HG02678 (cell line): ENCODE data around the gene CDK11B.
A peak's percentile ranks its signal among the peaks of the same experiment; 100 is the strongest.
"Not testable (repeated sequence)": the region's sequence is repeated elsewhere in the genome, so short reads cannot be mapped to it uniquely, and the experiment has no call there.

Experiments used
- ATAC-seq: cut with Tn5 transposase; IDR thresholded peaks from one replicate; pipeline ENCODE4 v1.9.1; 2021; ENCODE audit warnings: mild to moderate bottlenecking, moderate library complexity; ENCODE audit not compliant: unreplicated experiment

CDK11B gene

DNA sequence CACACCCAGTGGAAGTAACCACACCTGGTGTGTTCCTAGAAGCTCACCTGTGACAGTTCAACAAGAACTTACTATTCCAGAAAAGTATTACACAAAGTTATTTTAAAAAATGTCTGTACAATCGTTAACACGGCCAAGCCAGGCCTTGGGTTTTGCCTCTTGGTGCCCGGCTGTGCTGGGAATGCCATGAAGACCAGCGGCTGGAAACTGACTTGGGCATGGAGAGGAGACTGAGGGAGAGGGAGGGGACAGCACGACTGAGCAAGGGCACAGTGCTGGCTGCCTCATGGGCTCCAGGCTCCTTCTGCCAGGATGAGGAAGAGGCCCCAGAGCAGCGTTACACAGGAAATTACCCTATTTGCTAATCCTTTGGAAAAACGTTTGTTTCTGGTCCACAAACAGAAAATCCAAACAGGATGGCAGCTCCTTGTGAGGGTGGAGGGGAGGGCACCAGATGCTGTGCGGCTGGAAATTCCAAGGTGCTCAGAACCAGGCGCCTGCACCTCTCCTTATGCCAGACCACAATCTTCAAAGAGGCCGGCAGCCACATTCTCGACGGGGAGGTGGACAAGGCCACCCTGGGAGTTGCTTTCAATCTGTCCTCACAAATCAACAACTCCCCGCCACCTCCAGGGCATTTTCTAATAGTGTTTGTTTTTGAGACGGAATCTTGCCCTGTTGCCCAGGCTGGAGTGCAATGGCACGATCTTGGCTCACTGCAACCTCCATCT, 4.2 kb upstream of the CDK11B start:
- not testable (repeated sequence) for ATAC-seq

DNA sequence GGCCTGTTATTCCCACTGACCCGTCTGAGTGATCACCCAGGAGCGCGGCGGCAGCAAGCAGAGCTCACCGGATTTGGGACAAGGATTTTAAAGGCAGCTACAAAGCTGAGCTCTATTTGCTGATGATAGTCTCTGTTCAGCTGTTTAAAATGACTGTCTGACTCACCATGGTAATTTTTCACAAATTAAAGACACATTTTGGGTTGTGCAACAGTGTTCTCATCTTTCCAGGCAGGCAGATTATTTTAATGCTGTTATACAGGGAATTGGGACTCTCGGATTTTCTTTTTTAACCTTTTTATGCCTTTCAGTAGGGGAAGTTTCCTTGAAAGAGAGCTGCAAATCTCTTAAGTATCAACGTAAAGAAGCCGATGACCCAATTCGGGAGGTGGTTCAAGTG, 3.6 kb upstream of the CDK11B start:
- ATAC-seq, result not testable (repeated sequence)

DNA sequence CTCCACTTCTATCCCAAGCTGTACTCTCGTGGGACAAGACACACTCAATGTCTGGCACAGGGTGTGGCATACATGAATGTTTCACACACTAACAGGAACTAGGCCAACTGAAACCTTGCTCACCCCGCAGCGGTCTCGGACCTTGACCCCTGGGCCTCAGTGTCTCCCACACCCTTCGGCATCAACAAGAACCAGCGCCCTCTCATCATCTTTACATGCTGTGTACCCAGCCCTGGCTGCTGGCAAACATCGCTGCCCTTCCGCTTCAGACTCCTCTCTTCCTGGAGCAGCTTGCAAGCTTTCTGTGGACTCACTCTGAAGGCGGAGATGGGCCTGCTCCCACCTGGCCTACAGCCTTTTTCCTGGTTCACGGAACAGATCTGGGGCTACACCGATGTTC, 10.5 kb downstream of the CDK11B start:
- not testable (repeated sequence) for ATAC-seq

DNA sequence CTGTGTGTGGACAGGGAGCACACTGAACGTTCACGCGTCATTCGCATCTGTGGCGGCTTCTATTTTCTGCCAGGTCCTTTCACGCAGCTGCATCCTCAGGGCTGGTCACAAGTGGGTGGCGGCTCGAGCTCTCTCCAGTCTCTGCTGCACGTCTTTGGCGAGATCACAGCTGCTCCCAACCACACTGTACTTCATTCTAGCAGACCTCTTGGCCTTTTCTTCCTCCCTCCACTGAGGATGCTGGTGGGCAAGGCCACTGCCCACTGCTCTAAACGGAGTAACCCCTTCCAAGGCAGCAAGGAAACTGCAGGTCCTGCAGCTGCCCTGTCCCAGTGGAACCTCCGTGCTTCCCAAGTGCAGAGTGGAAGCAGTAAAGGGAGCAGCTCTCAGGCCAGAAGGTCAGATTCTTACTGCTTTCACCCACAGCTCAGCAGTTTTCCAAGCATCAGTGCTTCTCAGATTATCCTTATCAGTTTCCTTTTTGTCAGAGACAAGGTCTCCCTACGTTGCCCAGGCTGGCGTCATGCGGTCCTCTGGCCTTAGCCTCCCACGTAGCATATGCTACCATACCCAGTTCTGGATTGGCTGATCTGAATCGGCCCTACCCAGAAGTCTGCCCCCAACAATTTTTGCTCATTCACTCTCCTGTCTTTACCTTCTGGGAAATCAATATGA, 11.1 kb downstream of the CDK11B start:
- not testable (repeated sequence) for ATAC-seq

DNA sequence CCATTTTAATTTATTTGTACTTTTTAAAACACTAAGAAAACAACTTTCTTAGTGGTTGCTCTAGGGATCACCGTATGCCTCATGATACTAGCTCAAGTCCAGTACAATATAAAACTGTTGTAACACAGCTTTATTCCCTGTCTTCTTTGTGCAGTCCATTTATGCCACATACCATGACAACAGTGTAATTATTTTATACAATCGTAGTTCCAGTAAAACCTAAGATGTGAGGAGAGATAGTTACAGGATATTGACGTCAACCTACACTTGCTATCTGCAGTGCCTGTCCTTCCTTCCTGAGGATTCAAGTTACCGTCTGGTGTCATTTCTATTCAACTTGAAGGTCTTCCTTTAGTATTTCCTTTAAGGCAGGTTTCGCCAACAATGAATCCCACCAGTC, 12.5 kb downstream of the CDK11B start:
- not testable (repeated sequence) for ATAC-seq

DNA sequence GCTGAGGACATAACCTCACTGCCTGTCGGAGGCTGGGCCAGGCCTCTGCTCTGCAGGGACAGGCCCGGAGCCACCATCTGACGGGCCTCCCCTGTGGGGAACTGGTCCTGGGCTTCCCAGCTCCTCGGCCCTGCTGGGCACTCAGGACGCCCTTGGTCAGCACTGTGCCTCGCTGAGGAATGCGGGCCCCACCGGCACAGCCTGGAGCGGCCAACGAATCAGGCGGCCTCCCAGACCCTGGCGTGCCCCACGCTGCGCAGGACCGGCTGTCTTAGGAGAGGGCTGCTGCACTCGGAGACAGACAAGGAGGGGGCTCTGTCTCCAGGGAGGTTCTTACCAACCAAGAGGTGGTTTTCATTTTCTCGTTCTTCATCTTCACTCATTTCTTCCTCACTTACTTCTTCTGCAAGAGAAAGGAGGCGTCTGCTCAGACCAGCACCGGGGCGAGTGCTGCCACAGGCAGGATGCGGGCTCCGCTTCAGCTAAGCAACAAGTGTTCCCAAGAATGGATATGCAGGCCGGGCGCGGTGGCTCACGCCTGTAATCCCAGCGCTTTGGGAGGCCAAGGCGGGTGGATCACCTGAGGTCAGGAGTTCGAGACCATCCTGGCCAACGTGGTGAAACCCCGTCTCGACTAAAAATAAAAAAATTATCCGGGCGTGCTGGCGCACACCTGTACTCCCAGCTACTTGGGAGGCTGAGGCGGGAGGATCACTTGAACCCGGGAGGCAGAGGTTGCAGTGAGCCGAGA, 17.9 kb downstream of the CDK11B start:
- not testable (repeated sequence) for ATAC-seq

DNA sequence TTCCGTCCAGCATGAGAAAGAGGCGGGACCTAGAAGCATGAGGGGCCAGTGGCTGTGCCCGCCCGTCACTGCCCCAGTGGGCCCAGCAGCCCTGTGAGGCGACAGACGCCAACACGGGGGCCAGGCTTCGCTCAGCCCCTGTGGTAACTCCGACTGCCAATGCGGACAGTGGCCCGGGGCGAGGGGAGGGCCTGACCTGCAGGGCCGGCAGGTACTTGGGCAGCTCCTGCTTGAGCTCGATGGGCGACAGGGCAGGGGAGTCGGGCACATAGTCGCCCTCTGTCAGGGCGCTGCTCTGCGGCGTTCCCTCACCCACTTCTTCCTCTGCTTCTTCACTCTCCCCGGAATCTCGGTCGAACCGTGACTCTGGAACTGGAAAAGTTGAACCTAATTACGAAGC, 18.7 kb downstream of the CDK11B start:
- ATAC-seq, result not testable (repeated sequence)

DNA sequence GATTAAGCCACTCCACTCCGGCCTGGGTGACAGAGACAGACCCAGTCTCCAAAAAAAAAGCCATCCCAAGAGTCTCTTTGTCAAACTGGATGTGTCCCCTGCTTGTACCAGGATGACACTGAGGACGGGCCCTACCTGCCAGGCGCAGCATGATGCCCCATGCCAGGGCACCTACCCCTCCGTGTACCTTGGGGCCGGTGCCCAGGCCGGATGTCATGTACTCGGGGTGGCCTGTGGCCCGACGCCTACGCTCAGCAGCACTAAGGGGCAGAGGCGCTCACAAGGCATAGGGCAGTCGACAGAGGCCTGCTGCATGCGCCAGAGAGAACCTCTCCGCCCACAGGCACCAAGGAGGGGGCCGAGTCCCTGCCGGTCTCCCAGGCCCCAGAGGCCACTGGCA, 19.4 kb downstream of the CDK11B start:
- ATAC-seq, result not testable (repeated sequence)

DNA sequence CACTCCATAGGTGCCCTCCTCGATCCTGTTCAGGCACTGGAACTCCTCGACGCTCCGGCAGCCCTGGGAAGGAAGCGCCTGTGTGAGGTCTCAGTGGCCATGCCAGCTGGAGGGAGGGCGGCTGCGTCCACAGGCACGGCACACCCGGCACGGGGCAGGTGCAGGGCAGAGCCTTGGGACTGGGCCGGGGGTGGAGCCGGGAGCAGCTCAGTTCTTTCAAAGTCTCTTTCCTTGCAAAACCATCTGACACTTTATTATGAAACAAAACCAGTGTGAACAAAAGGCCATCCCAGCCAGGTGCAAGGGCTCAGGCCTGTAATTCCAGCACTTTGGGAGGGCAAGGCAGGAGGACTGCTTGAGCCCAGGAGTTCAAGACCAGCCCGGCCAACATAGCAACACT, 20.3 kb downstream of the CDK11B start:
- not testable (repeated sequence) for ATAC-seq

DNA sequence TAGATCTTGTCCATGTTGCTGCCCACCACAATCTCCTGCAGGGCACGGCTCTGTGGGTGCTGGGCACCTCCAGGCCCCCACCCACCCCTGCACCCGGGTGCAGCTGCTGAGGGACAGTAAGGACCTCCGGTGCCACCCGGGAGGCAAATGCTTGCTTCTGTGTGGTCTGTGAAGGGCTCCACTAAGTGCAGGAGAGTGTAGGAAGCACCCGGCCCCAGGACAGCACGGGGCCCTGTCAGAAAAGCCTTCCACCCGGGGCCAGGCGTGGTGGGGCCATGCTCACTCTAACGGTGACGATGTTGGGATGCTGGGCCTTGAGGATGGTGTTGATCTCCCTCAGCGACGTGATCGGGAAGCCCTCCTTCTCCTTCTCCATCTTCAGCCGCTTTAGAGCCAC, 21.3 kb downstream of the CDK11B start:
- not testable (repeated sequence) for ATAC-seq

DNA sequence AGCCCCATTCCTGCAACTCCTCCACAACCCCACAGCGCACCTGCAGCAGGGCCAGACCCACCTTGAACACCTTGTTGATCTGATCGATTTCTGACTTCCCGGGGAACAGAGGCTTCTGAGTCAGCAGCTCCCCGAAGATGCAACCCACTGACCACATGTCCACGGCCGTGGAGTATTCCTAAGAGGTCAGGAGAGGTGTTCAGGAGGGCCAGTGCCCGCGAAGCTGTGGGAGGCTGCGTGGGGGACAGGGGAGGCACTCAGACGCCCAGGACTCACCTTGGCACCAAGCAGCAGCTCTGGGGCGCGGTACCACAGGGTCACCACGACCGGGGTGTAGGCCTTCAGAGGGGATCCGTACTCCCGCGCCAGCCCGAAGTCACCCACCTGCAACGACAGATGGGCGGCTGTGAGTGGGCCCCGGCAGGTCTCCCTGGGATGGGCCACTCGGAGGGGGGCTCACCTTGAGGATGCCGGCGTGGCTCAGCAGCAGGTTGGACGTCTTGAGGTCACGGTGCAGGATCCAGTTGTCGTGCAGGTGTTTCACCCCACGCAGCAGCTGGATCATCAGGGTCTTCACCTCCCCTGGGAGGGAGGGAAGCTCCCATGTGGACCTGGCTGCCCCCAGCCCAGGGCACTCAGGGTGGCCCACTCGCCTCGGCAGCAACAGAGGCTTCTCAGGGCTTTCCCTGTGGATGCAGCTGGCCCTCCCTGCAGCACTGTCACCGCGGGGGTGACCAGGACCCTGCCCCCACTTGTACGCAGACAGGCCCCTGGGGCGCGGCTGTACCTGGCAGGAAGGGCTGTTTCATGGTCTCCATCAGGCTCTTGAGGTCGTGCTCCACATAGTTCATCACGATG, 22.0 kb downstream of the CDK11B start:
- ATAC-seq, result not testable (repeated sequence)

DNA sequence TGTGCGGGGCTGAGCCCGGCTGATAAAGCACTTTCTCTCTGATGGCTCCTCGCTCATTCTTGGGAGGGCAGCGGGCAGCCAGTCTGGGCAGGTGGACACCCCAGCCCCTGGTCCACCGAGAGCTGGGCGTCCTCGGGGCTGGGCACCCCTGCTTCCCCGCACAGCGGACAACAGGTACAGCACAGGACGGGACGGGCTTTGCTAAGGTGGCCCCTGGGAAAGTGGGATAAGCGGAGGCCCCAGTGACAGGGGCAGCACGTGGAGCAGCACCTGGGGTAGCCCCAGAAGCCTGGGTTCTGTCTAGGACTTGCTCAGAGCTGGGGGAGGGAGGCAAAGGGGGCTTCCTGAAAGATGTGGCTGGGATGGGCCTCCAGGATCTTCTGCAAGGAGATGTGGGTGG, 24.2 kb downstream of the CDK11B start:
- not testable (repeated sequence) for ATAC-seq

DNA sequence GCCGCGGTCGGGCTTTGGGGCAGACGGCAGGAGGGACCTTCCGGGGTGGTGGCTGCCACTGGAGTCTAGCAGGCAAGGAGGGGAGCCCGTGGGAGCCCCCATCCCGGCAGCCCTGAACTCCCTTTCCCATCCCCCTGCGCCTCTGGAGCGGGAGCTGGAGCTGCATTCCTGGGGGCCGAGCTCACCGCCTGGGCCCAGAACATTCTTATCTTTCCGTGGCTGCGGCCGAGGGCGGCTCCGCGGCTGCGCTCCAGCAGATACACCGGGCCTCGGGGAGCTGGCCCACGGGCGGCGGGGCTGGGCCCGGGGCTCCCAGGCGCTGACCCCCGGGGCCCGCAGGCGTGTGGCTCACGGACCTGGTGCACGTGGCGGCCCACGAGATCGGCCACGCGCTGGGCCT, 25.4 kb downstream of the CDK11B start:
- ATAC-seq, result not testable (repeated sequence)

DNA sequence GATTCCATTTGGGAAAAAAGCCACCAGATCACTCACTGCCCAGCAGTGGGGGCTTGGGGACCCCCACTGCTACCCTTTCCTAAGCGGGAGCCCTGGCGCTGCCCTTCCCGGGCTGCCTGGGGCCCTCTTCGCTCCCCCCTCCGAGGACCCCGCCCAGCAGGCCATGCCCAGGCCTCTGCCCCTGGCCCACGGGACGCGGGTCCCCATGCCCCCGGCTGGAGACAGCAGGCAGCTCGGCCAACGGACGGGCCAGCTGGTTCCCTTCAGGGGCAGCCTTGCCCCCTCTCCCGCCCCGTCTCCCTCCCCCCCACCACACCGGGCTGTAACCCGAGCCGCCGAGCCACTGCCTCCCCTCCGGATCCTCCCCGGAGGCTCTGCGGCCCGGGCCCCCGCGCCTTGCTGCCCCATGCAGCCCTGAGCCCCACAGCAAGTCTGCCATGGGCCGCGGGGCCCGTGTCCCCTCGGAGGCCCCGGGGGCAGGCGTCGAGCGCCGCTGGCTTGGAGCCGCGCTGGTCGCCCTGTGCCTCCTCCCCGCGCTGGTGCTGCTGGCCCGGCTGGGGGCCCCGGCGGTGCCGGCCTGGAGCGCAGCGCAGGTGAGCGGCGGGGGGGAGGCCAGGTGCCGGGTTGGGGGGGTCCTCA, 26.9 kb downstream of the CDK11B start, which contains the start of gene MMP23B:
Gene MMP23B (plus strand): TSS at position 392 of the 639 bp plus-strand sequence. CDS start 46 bp downstream, at position 438.
- ATAC-seq, result no peak

DNA sequence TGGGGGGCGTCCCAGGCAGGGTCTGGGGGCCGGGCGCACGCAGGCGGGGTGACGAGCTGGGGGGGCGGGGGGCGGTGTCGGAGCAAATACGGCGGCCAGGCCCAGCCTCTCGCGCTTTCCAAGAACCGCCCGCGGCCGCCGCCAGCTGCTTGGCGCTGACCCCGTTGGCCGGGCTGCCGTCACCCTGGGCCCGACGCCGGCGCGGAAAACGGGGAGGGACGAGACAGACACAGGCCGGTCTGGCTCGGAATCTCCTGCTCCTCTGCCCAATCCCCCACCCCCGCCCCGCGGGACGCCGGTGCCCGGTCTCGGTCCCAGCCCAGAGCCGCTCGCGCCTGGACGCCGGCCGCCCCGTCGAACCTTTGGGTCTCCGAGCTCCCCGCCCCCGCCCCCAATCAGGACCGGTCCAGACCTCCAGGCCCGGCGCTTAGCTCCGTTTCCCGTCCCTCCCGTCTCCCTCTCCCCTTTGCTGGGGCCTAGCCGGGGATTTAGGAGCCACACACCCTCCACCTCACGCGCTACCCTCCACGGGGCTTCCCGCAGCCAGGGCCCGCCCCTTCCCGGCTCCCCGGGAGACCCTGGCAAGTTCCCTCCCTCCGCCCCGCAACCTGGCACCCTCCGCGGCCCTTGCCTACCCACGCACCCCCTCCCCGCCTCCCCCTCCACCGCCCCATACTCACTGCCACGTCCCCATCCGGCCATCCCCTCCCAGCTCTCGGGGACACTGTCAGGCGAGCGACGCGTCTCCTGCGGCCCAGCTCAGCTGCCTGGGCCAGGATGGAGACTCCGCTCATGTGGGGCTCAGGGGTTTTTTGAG, 27.6 kb downstream of the CDK11B start:
- ATAC-seq, result no peak

DNA sequence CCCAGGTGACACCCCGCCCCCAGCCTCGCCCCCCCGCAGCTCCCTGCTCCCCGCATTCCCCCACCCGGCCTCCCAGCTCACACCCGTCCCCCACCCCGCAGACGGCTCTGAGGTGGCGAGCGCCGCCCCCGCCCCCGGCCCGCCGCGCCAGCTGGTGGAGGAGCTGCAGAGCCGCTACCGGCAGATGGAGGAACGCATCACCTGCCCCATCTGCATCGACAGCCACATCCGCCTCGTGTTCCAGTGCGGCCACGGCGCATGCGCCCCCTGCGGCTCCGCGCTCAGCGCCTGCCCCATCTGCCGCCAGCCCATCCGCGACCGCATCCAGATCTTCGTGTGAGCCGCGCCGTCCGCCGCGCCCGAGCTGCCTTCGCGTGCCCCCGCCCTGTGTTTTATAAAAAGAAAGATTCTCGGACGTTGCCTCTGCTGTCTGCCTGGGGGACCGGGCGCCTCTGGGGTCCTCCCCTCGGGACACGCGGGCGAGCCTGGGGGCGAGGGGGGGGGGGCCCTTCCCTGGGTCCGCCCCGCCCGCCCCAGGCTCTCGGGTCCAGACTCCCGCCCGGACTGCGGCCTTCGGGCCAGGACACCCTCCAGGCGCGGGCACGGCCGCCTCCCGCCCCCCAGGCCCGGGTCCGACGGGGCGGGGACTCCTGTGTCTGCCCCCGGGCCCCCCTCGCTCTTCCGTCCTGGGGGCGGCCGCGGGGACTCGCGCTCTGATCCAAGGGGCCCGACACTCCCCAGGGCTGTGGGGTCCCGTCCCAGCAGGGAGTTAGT, 28.4 kb downstream of the CDK11B start:
- peak; percentile 73 for ATAC-seq

DNA sequence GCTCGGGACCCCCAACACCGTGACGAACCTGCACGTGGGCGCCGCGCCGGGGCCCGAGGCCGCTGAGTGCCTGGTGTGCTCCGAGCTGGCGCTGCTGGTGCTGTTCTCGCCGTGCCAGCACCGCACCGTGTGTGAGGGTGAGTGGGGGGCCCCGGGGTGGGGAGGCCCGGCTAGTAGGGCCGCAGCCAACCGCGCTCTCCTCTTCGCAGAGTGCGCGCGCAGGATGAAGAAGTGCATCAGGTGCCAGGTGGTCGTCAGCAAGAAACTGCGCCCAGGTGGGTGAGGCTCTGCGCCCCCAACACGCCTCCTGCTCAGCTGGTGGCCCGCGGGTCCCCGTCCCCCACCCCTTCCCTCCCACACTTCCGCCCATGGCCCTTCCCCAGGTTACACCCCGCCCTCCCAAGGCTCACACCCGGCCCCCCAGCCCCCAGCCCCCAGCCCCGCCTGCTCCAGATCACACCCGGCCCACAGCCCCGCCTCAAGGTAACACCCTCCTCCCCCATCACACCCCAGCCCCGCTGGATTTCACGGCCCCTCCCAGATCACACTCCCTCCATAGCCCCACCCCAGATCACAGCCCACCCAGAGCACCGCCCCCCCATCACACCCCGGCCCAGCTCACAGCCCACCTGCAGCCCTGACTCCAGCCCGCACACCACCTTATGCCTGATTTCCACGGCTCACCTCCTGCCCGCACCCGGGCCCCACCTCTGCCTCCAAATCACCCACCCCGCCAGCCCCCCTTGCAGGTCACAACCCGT, 29.2 kb downstream of the CDK11B start:
- no peak for ATAC-seq
